Myocyte (in vitro differentiated cells): ENCODE data around the gene MIOX. TPM values are rescaled to one million over a fixed set of nuclear protein-coding genes. Genes with fewer than 3 reads are reported as not detected.

ENCODE experiments used
- DNase-seq: peaks from one replicate; pipeline ENCODE4 v3.0.0-alpha.2; 2012; ENCODE audit warnings: low read depth
- total RNA-seq: library from RNA; depleted of rRNA; stranded (reverse); fragments of >200 nt; gene quantifications from 2 replicates; pipeline ENCODE4 v1.2.3, GENCODE V29; 2014

MIOX gene
- total RNA-seq, 1 donor from 2014 or later, result not detected

GRCh38 chr22:50454556-50455075 is 32.0 kb upstream of the MIOX start:
- no peak for DNase-seq

DNA sequence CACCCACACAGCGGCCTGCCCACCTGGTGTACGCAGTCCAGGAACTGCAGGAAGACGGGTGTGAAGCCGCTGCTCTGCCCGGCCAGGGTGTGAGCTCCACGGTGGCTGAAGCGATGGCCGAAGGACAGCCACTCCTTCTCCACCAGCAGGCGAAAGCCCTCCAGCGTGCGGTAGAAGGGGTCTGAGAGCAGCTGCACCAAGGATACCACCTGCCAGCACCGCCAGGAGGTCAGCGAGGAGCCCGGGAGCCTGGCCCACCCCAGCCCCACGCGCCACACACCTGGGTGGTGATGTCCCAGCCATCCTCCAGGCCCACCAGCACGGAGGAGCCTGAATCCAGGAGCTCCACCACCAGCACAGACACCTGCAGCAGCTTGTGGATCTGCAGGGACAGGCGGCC is 31.5 kb upstream of the MIOX start:
- DNase-seq, result no peak

DNA sequence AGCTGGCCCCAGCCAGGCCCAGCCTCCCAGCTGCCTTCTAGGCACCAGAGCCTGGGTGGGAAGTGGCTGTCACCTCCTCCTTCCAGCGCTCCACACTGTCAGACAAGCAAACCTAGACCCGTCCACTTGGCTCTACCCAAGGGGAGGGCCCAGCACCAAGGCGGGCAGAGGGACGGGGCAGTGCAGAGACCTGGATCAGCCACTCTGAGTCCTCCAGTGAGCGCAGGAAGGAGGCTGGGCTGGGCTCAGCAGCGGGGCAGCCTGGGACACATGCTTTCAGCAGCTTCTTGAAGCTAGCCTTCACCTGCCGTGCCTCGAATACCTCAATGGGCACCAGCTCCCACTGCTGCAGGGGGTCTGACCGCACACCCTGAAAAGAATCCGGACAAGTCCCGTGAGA is 30.6 kb upstream of the MIOX start:
- DNase-seq, result no peak

DNA sequence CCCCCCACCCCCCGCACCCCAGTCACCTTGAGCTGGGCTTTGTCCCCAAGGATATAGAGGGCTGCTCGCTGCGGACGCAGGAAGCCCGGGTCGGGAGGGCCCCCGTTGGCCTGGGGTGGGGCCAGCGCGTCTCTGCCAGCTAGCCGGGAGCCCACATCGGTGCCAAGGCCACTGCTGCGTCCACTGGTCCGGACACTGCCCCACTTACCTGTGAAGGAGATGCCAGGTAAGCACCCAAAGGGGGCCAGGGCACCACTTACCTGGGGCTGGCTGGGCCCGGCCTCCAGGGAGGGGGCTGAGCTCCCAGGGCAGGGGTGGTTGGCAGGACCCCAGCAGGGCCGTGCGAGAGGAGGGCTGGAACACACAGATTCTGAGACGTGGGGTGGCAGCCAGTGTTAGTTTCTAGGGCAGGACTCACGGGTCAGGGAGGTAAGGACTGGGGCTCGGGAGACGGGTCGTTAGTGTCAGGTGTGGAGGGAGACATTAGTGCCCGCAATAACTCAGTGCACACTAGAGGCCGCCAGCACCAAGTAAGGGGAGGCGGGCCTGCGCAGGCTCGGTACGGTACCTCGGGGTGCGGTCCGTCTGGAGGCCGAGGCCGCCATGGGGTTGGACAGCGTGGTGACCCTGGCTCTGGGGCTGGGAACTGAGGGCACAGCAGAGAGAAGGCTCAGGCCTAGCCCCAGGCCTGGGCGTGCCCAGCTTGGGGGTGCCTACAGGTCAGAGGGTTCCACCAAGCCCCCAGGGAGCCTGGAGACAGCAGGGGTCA is 30.0 kb upstream of the MIOX start:
- no peak for DNase-seq

GRCh38 chr22:50459016-50459415 is 27.6 kb upstream of the MIOX start:
- DNase-seq, result no peak

DNA sequence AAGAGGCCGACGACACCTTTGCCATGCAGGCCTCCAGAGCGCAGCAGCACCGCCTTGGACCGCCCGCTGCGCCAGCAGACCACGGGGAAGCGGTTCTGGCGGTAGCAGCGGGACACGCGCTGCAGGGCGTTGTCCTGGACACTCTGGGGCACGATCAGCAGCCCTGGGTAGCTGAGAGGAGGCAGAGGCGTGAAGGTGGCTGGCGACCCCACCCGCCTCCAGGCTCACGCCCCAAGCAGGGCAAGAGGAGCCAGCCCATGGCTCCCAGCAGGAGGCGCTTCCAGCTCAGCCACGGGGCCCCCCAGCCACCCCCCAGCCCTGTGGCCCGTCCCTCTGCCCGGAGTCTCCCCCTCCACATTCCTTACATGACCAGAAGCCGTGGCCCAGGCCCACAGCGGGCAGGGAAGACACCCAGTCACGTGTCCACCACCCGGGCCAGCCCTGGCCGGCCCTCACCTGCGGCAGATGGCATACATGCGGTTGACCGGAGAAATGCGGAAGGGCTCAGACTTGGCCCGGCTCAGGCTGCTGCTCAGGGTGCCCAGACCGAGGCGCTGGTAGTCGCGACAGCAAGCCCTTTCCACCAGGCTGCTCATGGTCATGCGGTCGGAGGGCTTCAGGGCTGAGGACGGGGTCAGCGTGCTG is 27.0 kb upstream of the MIOX start:
- DNase-seq, result no peak

- no peak for DNase-seq
Observed at GRCh38 chr22:50460938-50461337, 25.7 kb upstream of the MIOX start.

DNA sequence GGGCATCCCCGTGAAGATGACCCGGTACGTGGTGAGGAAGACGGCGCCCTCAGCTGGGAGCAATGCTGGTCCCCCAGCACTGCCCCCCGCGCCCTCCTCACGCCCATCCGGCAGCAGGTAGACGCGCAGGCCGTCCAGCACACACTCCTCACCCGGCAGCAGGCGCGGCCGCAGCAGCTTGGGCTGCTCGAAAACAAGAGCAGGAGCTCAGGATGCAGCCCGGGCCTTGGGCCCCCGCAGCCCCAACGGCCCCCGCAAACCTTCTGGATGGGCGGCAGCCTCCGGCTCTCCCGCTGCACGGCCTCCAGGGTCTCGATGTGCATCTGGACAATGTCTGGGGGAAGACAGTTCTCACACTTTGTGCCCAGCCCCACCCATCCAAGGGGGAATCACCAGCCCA is 25.1 kb upstream of the MIOX start:
- no peak for DNase-seq

DNA sequence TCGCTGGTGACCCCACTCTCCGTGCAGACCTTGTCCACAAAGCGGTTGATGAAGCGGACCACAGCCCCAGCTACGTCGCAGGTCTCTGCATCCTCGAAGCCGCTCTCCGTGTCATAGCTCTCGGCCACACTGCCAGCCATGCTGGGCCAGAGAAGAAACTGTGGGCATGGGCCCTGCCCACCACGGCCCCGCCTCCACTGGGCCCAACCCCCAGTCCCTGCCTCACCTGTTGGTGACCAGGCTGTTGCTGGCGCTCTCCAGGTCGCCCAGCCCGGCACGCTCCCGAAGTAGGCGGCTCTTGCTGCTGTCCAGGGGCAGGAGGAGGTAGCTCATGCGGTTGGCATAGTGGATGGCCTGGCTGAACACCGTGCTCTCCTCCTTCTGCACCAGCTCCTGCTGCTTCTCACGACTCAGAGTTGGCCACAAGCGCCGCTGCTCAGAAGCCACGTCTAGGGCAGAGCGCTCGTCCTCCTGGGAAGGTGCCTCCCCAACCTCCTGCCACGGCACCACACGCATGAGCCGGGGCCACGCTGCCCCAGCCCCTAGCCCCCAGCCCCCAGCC is 24.6 kb upstream of the MIOX start:
- DNase-seq, result no peak

DNA sequence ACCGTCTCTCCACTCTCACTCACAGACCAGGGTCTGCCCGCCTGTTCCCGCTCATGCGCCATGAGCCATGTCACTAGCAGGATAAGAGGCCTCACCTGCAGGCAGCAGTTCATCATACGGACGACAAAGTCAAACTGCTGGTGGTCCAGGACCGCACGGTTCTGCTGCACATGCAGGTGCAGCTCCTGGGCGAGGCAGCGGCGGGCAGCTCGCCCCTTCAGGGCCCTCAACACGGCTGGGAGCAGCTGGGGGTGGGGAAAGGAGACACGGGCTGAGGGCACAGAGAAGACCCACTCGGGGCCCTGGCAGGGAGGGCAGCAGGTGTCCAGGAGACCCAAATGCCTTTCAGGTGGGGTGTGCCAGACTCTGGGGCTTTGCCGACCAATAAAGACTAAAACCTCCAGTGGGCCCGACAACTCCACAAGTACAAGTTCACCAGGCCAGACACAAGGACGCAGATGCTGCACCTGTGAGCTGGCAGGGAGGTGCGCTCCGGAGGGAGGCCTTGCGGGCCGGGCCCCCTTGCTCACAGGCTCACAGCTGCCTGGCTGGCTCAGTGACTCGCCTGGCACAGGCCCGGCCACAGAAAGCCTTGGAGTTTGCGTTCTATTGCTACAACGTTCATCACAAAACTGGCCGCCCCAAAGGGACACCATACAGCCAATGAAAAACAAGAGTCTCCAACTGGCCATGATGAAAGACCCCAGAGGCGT is 23.3 kb upstream of the MIOX start:
- DNase-seq, result no peak

GRCh38 chr22:50464451-50464850 is 22.2 kb upstream of the MIOX start:
- DNase-seq, result no peak

GRCh38 chr22:50465066-50465930 is 21.4 kb upstream of the MIOX start:
- no peak for DNase-seq

DNA sequence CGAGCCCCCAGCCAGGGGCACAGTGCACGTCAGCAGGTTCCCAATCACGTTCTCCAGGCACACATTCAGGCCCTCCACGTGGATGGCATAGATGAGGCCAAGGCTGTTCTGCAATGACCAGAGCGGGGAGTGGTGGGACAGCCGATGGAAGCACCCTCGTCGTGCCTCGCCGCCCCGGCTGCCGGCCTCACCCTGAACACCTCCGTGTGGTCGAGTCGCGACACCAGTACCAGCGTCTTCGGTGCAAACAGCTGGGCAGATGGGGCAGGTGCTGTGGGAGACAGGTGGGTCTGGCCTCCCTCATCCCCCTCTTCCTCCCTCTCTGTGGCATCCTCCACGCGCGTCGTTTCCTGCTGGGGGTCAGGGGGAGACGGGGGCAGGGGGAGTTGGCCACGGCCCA is 19.3 kb upstream of the MIOX start:
- DNase-seq, result no peak

DNA sequence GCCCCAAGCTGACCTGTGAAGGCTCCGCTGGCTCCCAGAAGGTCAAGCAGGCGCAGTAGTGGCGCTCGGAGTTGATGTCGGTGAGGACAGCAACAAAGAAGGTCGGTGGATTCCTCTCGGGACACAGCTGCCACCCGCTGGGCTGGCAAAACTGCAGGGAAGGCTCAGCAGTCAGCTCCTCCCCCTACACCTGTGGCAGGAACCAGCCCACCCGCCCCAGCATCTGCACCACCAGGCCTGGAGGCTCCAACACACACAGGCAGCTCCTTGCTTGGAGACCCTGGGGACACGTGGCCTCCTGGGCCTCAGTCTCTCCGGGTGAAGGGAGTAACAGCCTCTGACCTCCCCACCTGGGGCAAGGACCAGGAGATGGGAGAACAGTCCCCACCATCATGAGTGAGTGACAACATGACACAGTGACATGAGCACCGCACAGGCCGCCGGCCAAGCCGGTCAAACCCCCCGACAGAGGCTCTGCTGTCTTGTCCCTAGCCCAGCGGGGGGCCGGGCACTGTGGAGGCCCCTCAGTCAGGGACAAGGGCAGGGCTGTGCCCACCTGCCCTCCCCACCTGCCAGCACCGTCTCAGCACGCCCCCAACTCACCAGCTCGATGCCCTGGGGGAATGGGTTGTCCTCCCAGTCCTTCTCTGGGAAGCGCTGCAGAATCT is 18.8 kb upstream of the MIOX start:
- no peak for DNase-seq

DNA sequence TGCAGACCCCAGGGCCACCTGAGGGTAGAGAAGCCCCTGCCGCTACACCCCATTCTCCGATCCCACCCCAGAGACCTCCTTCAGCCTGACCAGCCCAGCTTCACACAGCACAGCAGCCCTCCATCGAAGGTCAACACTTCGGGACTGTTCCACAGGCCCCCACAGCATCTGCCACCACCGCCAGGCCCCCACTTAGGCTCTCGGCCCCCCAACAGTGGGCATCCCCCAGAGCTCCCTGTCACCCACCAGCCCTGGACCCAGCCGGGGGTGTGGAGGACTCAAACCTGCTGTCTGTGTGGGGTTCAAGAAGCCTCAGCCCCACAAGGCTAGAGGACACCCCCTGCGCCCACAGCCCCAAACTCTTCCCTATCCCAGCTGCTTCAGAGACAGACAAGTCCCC is 18.0 kb upstream of the MIOX start:
- no peak for DNase-seq

- DNase-seq, result peak; percentile 87
Observed at GRCh38 chr22:50469377-50470305, 17.0 kb upstream of the MIOX start.

DNA sequence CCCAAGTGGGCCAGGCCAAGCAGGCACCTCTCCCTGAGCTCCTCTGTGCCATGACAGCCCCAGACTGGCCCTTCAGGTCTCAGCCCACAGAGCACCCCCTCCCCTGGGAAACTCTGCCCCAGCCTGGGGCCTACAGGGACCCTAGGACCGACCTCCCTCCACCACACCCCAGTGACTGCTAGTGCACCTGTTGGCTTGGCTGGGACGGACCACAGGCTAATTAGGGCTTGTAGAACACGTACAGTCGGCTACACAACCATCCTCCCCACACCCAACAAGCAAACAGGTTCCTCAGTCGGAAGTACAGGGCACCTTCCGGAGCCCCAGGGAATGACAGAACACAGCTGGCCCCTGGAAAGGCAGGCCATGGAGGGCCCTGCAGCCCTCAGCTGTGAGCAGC is 16.2 kb upstream of the MIOX start:
- peak; percentile 74 for DNase-seq

DNA sequence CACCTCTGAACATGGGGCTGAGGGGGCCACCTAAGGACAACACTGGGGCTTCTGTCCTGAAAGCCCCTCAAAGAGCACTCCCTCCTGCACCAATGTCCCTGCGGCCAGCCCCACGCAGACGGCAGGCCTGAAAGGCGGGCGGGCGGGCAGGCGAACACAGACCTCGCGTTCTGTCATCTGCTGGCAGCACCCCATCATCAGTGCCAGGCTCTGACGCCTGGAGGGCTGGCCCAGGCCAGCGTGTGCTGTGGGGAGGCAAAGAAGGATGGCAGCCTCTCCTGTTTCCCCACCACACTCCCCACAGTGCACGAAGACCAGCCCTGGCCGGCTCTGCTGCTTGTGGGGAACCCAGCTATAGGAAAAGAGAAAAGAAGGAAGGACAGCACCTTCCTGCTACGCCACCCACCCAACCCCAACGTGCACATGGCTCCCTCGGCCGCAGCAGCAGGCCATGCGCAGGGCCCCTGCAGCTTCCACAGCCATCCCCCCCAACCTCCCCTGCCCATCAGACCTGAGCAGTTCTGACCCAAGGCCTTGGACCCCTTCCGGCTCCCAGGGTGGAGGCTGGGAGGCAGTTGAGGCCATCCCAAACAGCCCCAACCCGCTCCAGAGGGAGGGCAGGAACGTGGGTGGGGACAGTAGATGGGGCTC is 15.3 kb upstream of the MIOX start:
- DNase-seq, result no peak

DNA sequence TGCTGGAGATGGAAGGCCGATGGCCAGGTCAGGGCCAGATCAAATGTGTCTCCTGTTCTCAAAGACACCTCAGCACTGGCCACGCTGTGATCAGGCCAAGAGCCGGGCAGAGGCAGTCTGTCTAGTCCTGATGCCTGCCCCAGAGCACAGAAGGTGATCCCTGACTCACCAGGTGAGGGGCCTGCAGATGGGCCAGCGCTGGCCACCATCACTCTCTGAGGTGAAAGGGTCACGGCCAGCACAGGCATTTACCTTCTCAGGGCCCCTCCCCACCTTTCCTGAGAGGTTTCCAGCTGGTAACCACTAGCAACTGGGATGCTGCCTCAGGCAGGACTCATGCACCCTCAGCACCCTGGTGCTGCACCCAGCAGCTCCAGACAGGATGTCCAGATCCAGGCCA is 14.7 kb upstream of the MIOX start:
- no peak for DNase-seq
